HEK293T (cell line): ENCODE measurements around the gene SLC25A6.

Experiments used
- CTCF ChIA-PET: fragments of 350-600 bp; formaldehyde crosslinking; extraction: SDS; loops from one replicate; lab custom pipeline; 2021; ENCODE audit warnings: antibody characterized with exemption, inconsistent platforms; lab: Yijun Ruan, JAX
- POLR2A ChIA-PET: fragments of 350-600 bp; formaldehyde crosslinking; extraction: SDS; loops from one replicate; lab custom pipeline; 2020; ENCODE audit warnings: antibody characterized with exemption, inconsistent platforms; lab: Yijun Ruan, JAX
- DNase-seq: peaks from one replicate; pipeline ENCODE4 v3.0.0; 2012; ENCODE audit warnings: mixed read lengths; ENCODE audit errors: extremely low spot score
- ARNT ChIP-seq: fragments of 450-650 bp; IDR thresholded peaks from 2 replicates; pipeline ENCODE4 v1.6.1; 2017; ENCODE audit warnings: mild to moderate bottlenecking
- BHLHE40 ChIP-seq: fragments of 450-650 bp; IDR thresholded peaks from 2 replicates; pipeline ENCODE4 v1.6.1; 2016; ENCODE audit warnings: mild to moderate bottlenecking, moderate library complexity, borderline replicate concordance
- CTBP1 ChIP-seq: fragments of 450-650 bp; IDR thresholded peaks from 2 replicates; pipeline ENCODE4 v1.6.1; 2016; ENCODE audit warnings: borderline replicate concordance
- ELF4 ChIP-seq: fragments of 450-650 bp; IDR thresholded peaks from 2 replicates; pipeline ENCODE4 v1.6.1; 2017; ENCODE audit warnings: antibody characterized with exemption
- FOXA1 ChIP-seq: fragments of 450-650 bp; IDR thresholded peaks from 2 replicates; pipeline ENCODE4 v1.6.1; 2016; ENCODE audit warnings: mild to moderate bottlenecking
- FOXK2 ChIP-seq: fragments of 450-650 bp; IDR thresholded peaks from 2 replicates; pipeline ENCODE4 v1.6.1; 2016; ENCODE audit warnings: mild to moderate bottlenecking
- FOXM1 ChIP-seq: fragments of 450-650 bp; IDR thresholded peaks from 2 replicates; pipeline ENCODE4 v1.6.1; 2017; ENCODE audit warnings: mild to moderate bottlenecking, borderline replicate concordance
- HDGF ChIP-seq: fragments of 450-650 bp; IDR thresholded peaks from 2 replicates; pipeline ENCODE4 v1.6.1; 2017; ENCODE audit warnings: antibody characterized with exemption, borderline replicate concordance
- L3MBTL2 ChIP-seq: fragments of 450-650 bp; conservative IDR thresholded peaks from 2 replicates; pipeline ENCODE4 v1.6.1; 2016; ENCODE audit warnings: mild to moderate bottlenecking
- LEF1 ChIP-seq: fragments of 450-650 bp; IDR thresholded peaks from 2 replicates; pipeline ENCODE4 v1.6.1; 2017; ENCODE audit warnings: mild to moderate bottlenecking, borderline replicate concordance
- NFRKB ChIP-seq: fragments of 450-650 bp; IDR thresholded peaks from 2 replicates; pipeline ENCODE4 v1.6.1; 2016; ENCODE audit warnings: mild to moderate bottlenecking, moderate library complexity
- PKNOX1 ChIP-seq: fragments of 450-650 bp; IDR thresholded peaks from 2 replicates; pipeline ENCODE4 v1.6.1; 2016
- SP1 ChIP-seq: fragments of 450-650 bp; IDR thresholded peaks from 2 replicates; pipeline ENCODE4 v1.6.1; 2017
- SUZ12 ChIP-seq: fragments of 450-650 bp; IDR thresholded peaks from 2 replicates; pipeline ENCODE4 v1.6.1; 2016; ENCODE audit warnings: mild to moderate bottlenecking
- TARDBP ChIP-seq: fragments of 450-650 bp; IDR thresholded peaks from 2 replicates; pipeline ENCODE4 v1.6.1; 2016
- ZNF384 ChIP-seq: fragments of 450-650 bp; IDR thresholded peaks from 2 replicates; pipeline ENCODE4 v1.6.1; 2016

The SLC25A6 gene

GRCh38 chrX:1397001-1397400, 5.1 kb upstream of the SLC25A6 start:
- POLR2A ChIA-PET = no interaction called here
- CTCF ChIA-PET = no interaction called here
- no peak for TF ChIP-seq CTBP1
- no peak for TF ChIP-seq FOXA1
- TF ChIP-seq PKNOX1 = no peak
- TF ChIP-seq TARDBP = no peak
- no peak for TF ChIP-seq ZNF384
- no peak for TF ChIP-seq SUZ12
- no peak for TF ChIP-seq SP1
- TF ChIP-seq LEF1 = no peak
- no peak for TF ChIP-seq L3MBTL2
- no peak for TF ChIP-seq BHLHE40
- no peak for TF ChIP-seq ARNT
- TF ChIP-seq FOXK2 = no peak
- no peak for TF ChIP-seq NFRKB
- no peak for TF ChIP-seq HDGF
- TF ChIP-seq ELF4 = no peak
- no peak for TF ChIP-seq FOXM1
- no peak for DNase-seq

- ChIA-PET CTCF (no interaction called here), POLR2A (no interaction called here)
- TF ChIP-seq LEF1 (no peak), TARDBP (peak; percentile 62)
- no peak for DNase-seq
These were observed 3.8 kb upstream of the SLC25A6 start for GRCh38 chrX:1395646-1396216.

GRCh38 chrX:1394731-1395501, 3.0 kb upstream of the SLC25A6 start:
- POLR2A ChIA-PET = no interaction called here
- TF ChIP-seq FOXA1 (no peak), CTBP1 (no peak), ARNT (no peak), ZNF384 (no peak), L3MBTL2 (no peak), BHLHE40 (no peak), FOXM1 (no peak), PKNOX1 (no peak), TARDBP (no peak), SP1 (no peak), LEF1 (no peak), HDGF (no peak), NFRKB (no peak), SUZ12 (no peak), ELF4 (no peak), FOXK2 (no peak)
- no peak for DNase-seq
- CTCF ChIA-PET = no interaction called here

GRCh38 chrX:1393871-1394615, 2.1 kb upstream of the SLC25A6 start:
- DNase-seq = no peak
- ChIA-PET CTCF (no interaction called here), POLR2A (no interaction called here)
- TF ChIP-seq PKNOX1 = no peak
- TF ChIP-seq ELF4 = no peak
- no peak for TF ChIP-seq HDGF
- TF ChIP-seq NFRKB = no peak
- TF ChIP-seq SUZ12 = no peak
- no peak for TF ChIP-seq SP1
- no peak for TF ChIP-seq ZNF384
- TF ChIP-seq TARDBP = no peak
- no peak for TF ChIP-seq LEF1
- no peak for TF ChIP-seq BHLHE40
- TF ChIP-seq ARNT = no peak
- no peak for TF ChIP-seq FOXA1
- TF ChIP-seq CTBP1 = no peak
- TF ChIP-seq FOXK2 = no peak
- no peak for TF ChIP-seq FOXM1
- TF ChIP-seq L3MBTL2 = no peak

GRCh38 chrX:1392376-1393068, 609 bp upstream of the SLC25A6 start:
- DNase-seq = peak; percentile 66
- CTCF ChIA-PET = no interaction called here
- no peak for TF ChIP-seq CTBP1
- 0 out of 2 replicates have a peak, but pooled peaks have one; percentile 0 for TF ChIP-seq HDGF
- peak; percentile 71 for TF ChIP-seq L3MBTL2
- no peak for TF ChIP-seq FOXA1
- no peak; the same call in 1 of the 2 replicates for TF ChIP-seq ELF4
- POLR2A ChIA-PET = no interaction called here
